ENCODE measurements around the gene MCUR1. TPM values are rescaled to one million over a fixed set of nuclear protein-coding genes. Genes with fewer than 3 reads are reported as not detected.

The MCUR1 gene
- polyA plus RNA-seq, 3 donors, result 6.2 to 9.7 (median 7.2) TPM

GRCh38 chr6:13761361-13762036, 52.9 kb downstream of the MCUR1 start:
- no peak overlapping the region for H3K27ac ChIP-seq (ENCODE audit: low read depth, low read length)
- WGBS, 3 donors, result 49 to 73% (median 58%) methylated on average over 6 of the region's 6 CpGs

DNA sequence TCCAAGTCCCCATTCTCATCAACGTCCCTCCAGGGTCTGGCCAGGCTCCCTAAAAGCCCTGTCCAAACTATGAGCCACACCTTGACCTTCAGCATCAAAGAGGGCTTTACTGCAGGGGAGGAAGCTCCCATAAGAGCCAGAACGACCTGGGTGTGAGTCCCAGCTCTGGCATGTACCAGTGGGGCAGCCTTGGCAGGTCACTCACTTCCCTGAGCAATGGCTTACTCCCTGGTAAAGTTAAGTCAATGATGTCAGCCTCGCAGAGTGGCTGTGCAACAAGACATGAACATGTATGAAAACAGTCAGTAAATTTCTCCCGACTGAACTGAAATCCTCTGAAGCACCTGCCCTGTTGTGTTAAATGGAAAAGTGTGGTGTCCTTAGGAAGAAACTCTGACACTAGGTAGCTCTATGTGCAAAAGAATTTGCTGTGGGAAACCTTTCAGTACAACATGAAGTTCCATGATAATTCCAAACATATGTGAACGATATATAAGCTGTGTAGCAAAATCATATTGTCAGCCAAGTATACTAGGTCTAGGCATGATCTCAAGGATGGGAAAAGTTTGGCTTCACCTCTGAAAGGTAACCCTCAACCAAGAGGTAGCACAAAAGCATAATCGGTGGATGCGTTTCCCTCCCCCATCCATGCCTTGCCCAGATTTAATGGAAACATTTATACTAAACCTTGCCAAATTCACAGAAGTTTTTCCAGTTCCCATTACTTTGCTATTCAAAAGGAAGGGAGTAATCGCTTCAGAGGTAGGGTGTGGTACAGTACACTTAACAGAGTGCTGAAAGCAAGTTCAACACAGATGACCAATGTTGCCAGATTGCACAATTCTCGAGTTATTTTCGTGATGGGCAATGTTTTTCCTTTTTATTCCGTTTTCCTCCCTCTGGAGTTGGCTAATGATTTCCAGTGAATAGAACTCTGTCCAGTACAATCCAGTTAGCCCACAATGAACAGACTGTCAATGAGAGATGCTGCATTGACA, 53.8 kb downstream of the MCUR1 start:
- 41 to 59% (median 44%) methylated on average over 11 of the region's 11 CpGs for WGBS, 3 donors
- H3K27ac ChIP-seq (ENCODE audit: low read depth, low read length), result no peak overlapping the region

DNA sequence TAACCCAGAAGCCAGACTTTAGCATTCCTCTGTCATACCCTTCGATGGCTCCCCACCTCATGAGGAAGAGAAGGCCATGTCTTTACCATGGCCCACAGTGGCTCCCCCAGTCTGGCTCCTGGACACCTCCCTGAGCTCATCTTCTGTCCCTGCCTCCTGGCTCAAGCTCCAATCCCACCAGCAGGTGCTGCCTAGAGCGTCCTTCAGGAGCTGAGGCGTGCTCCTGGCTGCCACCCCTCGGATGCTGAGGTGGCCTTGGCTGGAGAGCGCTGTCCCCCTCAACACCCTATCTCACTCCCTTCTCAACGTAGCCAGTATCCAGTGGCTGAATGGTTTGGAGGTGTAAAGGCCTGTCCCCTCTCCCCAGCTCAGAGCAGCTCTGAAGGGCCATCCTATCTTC, 55.3 kb downstream of the MCUR1 start:
- 91 to 99% (median 96%) methylated on average over 6 of the region's 6 CpGs for WGBS, 3 donors
- no peak overlapping the region for H3K27ac ChIP-seq (ENCODE audit: low read depth, low read length)

DNA sequence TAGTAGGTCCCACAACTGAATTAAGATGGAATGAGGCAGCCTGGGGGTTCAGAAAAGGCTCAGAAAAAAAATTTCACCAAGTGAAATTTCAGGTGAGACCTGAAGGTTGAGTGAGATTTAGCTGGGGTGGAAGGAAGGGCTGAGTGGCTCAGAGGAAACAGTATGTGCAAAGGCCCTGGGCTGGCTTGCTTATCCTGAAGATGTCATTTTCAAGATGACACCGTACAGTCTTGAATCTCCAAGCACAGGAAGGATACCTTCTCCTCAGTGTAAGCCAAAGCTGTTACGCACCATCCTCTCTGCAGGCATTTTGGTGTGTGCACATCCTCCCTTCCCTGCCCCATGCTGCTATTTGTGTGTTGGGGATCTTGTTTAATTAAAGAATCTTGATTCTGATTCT, 59.7 kb downstream of the MCUR1 start:
- WGBS, 3 donors, result 71 to 90% (median 89%) methylated on average over 2 of the region's 2 CpGs
- no peak overlapping the region for H3K27ac ChIP-seq (ENCODE audit: low read depth, low read length)

- WGBS, 3 donors, result 92 to 98% (median 96%) methylated on average over 7 of the region's 7 CpGs
- no peak overlapping the region for H3K27ac ChIP-seq (ENCODE audit: low read depth, low read length)
These were observed 70.6 kb downstream of the MCUR1 start for GRCh38 chr6:13743736-13744127.

DNA sequence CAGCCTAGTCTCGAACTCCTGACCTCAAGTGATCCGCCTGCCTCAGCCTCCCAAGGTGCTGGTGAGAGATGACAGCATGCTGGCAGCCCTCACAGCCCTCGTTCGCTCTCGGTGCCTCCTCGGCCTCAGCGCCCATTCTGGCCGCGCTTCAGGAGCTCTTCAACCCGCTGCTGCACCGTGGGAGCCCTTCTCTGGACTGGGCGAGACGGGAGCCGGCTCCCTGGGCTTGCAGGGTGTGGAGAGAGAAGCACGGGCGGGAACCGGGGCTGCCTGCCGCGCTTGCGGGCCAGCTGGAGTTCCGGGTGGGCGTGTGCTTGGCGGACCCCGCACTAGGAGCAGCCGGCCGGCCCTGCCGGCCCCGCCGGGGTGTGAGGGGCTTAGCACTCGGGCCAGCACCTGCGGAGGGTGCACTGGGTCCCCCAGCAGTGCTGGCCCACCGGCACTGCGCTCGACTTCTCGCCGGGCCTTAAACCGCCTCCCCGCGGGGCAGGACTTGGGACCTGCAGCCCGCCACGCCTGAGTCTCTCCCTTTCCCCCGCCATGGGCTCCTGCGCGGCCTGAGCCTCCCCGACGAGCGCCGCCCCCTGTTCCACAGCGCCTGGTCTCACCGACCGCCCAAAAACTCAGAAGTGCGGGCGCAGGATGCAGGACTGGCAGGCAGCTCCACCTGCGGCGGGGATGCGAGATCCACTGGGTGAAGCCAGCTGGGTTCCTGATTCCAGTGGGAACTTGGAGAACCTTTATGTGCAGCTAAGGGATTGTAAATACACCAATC, 71.2 kb downstream of the MCUR1 start:
- H3K27ac ChIP-seq (ENCODE audit: low read depth, low read length), result no peak overlapping the region
- WGBS, 3 donors, result 53 to 77% (median 64%) methylated on average over 50 to 56 of the region's 56 CpGs

DNA sequence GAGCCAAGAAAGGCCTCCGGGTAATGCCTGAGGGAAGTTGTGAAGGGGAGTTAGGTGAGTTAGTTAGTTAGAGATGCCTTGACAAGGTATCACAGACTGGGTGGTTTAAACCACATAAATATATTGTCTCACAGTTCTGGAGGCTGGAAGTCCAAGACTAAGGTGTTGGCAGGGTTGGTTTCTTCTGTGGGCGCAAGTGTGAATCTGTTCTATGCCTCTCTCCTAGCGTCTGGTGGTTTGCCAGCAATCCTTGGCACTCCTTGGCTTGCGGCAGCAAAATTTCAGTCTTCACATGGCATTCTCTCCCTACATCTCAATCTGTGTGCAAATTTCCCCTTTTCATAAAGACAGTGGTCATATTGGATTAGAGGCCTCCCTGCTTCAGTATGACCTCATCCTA, 73.0 kb downstream of the MCUR1 start:
- WGBS, 3 donors, result 90 to 93% (median 92%) methylated on average over 4 of the region's 4 CpGs

More for the DNA sequence above, 73.0 kb downstream of the MCUR1 start:
- no peak overlapping the region for H3K27ac ChIP-seq (ENCODE audit: low read depth, low read length)

Other genes starting within 250 kb of the MCUR1 start
- gene SIRT5, start 240.0 kb downstream of the MCUR1 start, polyA plus RNA-seq, result 1 to 10 TPM; 3.7 to 8.1 (median 5.9) TPM
- gene NOL7, start 199.2 kb downstream of the MCUR1 start, polyA plus RNA-seq, result 10 to 100 TPM; 46.8 to 58.0 (median 56.3) TPM
- 10 to 100 TPM; 10.6 to 24.9 (median 20.7) TPM for gene RANBP9, start 102.7 kb downstream of the MCUR1 start, polyA plus RNA-seq
- under 1 TPM; 0.11 to 0.20 (median 0.16) TPM for gene RNF182, start 110.4 kb upstream of the MCUR1 start, polyA plus RNA-seq

Measured in adipose tissue (tissue), 3 donors.